HG03175 (cell line): Measurements from ENCODE around the gene ASB15.

ENCODE experiments used
- ATAC-seq: cut with Tn5 transposase; IDR thresholded peaks from one replicate; pipeline ENCODE4 v1.9.1; 2021; ENCODE audit warnings: mild to moderate bottlenecking, moderate library complexity; ENCODE audit not compliant: unreplicated experiment

Gene ASB15

DNA sequence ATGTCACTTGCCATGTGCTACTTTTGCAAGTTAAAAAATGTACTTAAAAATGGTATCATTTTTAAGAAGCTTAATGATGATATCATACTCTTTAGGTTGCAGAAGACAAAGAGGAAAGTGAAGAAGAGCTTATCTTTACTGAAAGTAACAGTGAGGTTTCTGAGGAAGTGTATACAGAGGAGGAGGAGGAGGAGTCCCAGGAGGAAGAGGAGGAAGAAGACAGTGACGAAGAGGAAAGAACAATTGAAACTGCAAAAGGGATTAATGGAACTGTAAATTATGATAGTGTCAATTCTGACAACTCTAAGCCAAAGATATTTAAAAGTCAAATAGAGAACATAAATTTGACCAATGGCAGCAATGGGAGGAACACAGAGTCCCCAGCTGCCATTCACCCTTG lies 60.1 kb downstream of the ASB15 start:
- ATAC-seq, result no peak

GRCh38 chr7:123662293-123662692 lies 60.7 kb downstream of the ASB15 start:
- ATAC-seq, result no peak

DNA sequence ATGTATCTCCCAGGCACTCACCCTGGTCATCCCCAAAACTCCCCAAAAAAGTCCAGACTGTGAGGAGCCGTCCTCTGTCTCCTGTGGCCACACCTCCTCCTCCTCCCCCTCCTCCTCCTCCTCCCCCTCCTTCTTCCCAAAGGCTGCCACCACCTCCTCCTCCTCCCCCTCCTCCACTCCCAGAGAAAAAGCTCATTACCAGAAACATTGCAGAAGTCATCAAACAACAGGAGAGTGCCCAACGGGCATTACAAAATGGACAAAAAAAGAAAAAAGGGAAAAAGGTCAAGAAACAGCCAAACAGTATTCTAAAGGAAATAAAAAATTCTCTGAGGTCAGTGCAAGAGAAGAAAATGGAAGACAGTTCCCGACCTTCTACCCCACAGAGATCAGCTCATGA lies 61.1 kb downstream of the ASB15 start:
- no peak for ATAC-seq

DNA sequence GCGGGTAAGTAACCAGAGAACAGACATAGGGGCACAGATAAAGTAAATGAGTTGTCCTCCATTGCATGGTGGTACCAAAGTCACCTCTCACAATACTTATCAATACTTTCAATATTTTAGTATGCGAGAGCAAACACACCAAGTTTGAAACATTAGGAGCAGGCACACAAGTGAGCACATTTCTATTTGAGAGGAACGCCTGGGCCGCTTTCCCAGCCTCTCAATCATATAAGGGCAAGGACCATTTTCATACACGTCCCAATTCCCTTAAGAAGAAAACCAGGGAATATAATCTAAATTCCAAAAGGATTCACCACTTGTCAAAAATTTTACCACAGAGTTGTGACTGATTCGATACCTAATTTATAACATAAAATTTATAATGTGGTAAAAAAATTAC lies 61.6 kb downstream of the ASB15 start:
- no peak for ATAC-seq

- ATAC-seq, result no peak
These were observed 63.5 kb downstream of the ASB15 start for GRCh38 chr7:123665157-123665556.

DNA sequence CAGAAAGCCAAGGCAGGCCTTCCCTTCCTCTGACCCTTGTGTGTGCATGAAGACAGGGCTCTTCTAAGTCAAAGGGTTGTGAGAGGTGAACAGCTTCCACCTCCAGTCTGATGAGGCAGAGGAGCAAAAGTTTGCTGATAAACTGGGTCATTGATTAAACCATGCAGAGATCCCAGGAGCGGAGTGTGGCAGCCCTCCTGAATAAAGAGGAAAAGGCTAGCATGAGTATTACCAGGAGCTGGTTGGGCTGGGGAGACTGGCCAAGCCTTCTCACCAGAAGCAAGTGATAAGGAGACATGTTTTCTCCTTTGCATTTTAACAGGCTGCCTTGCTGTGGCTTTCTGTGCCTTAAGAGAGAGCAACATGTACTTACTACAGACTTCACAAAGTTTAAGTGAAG lies 64.3 kb downstream of the ASB15 start:
- ATAC-seq, result no peak

DNA sequence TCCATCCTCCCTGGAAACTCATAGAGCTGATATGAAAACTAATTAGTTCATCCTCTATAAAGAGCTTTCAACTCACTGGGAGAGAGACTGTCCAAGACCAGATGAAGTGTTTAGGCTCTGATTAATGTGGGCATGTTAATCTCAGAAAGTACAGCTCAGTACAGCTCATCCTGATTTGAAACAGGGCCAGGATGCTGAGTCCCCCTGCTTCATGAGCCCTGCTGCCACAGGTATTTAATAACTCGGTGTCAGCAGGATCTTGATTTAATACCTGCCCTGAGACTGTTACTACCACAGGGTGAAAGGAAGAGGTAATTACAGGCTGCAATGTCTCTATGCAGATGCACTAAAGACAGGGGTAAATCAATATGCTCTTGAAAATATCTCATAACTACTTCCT lies 64.9 kb downstream of the ASB15 start:
- ATAC-seq, result no peak

- no peak for ATAC-seq
These were observed 67.9 kb downstream of the ASB15 start for GRCh38 chr7:123669485-123669884.

- no peak for ATAC-seq
These were observed 71.6 kb downstream of the ASB15 start for GRCh38 chr7:123673137-123673732.

- no peak for ATAC-seq
These were observed 72.3 kb downstream of the ASB15 start for GRCh38 chr7:123673752-123674398.

- ATAC-seq, result no peak
These were observed 73.0 kb downstream of the ASB15 start for GRCh38 chr7:123674399-123675180.

DNA sequence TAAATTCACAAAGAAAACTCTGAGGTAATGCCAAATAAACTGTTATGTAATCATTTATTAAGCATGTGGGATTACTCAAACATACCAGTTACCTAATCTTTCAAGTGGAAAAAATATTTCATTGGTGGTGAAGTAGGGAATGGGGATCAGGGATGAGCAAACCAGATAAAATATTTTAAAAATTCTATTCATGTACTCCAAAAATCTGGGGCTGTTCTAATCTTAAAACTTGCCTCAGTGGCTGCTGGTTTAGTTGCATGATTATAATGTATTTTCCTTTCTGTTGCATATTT lies 73.5 kb downstream of the ASB15 start:
- no peak for ATAC-seq

GRCh38 chr7:123677061-123677715 lies 75.6 kb downstream of the ASB15 start:
- no peak for ATAC-seq

- no peak for ATAC-seq
These were observed 78.0 kb downstream of the ASB15 start for GRCh38 chr7:123679614-123680013.

DNA sequence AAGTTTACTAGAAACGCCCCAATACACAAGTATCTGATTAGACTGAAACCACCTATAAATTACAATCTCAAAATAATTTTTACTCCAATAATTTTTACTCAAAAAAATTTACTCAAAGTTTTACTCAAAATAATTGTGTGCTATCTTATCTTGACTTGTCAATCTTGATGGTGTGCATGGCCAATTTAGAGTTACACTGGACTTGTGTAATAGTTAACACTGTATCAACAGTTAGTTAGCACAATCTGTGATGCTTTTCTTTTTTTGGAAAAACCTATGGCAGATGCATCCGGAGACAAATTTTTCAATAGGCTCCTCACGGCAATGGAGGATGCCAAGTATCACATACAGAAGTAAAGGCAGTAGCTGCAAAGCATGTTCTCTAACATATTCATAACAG lies 79.0 kb downstream of the ASB15 start:
- ATAC-seq, result no peak

DNA sequence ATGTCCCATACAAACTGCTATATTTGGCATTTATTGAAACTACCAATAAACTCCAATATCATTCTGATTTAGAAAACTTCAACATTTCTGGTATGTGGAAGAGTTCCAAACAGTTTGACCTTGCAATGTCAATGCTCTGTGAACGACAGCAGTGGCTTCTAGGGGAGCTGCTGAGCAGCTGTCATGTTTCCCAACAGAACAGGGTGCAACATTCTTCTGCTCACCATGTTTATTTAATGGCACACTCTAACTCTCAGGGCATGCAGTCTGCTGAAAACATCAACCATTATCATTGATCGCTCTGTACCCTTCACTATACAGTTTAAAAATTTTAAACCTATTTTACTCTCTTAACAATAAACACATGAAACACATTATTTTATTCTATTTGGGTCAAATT lies 79.9 kb downstream of the ASB15 start:
- no peak for ATAC-seq

DNA sequence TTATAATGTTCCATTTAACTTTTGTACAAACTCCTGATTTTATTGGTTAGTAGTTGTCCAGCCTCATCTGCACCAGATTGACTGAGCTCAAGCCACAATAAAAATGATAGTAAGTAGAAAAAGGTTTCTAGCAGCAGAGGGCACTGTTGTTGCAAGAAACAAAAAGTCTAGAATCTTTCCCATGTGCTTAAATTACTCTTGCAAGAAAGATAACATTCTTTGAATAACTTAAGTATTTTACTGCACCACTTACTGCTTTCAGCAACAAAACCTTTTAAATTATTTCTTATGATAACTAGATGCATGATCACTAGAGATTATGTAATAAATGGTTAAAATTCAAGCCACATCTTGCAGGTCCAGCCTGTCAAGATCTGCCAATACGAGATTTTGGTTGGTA lies 81.1 kb downstream of the ASB15 start:
- peak; percentile 58 for ATAC-seq

DNA sequence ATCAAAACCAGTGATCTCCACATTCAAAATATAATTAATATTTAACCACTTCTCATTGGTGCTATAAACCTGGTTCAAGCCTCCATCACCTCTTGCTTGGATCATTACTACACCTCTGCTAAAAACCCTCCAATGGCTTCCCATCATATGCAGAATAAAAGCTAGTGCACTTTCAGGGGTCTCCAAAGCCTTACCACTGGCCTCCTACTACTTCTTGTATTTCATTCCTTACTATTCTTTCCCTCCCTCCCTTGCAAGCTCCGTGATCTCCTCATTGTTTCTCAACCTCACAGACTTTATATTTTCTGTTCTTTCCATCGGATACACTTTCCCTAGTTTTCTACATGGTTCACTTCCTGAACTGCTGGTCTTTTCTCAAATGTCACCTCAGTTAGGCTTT lies 85.5 kb downstream of the ASB15 start:
- ATAC-seq, result no peak

- no peak for ATAC-seq
These were observed 86.1 kb downstream of the ASB15 start for GRCh38 chr7:123687727-123688126.
